Measurements from ENCODE around the gene TTLL5. TPM values are rescaled to one million over a fixed set of nuclear protein-coding genes. Genes with fewer than 3 reads are reported as not detected.

Gene TTLL5
- total RNA-seq, 4 donors from 2014 or later = 14.2 to 27.1 (median 21.2) TPM

- TF ChIP-seq CTCF (IDR thresholded peaks at IDR 0.05) = no peak
- no peak for TF ChIP-seq POLR2A (IDR thresholded peaks at IDR 0.05)
- Histone ChIP-seq H3K27me3 (no peaks in the 10 kb centered on the region), H3K27ac (no peak overlapping the region), H3K36me3 (peaks cover 0 to 32% (median 0%) of the 10 kb centered on the region in 3 donors), H3K9me3 (no peaks in the 10 kb centered on the region), H3K4me3 (no peak overlapping the region), H3K4me1 (peaks cover 12 to 36% (median 13%) of the 10 kb centered on the region in 3 donors)
- intact Hi-C loops (cut with DNase I) = no loop called here
- no peak for DNase-seq
- 70 to 82% methylated on average over 3 of the region's 3 CpGs for WGBS, 2 donors
Measured at GRCh38 chr14:75662966-75663365, 1.9 kb downstream of the TTLL5 start.

- H3K9me3 ChIP-seq = no peaks in the 10 kb centered on the region
- DNase-seq = no peak
- H3K4me3 ChIP-seq = no peak overlapping the region
- peaks cover 0 to 73% (median 0%) of the 10 kb centered on the region in 3 donors for H3K36me3 ChIP-seq
- no peaks in the 10 kb centered on the region for H3K27me3 ChIP-seq
- TF ChIP-seq POLR2A (IDR thresholded peaks at IDR 0.05) = no peak
- peaks cover under 1 to 5% (median under 1%) of the 10 kb centered on the region in 3 donors for H3K4me1 ChIP-seq
- no peak overlapping the region for H3K27ac ChIP-seq
- intact Hi-C loops (cut with DNase I) = no loop called here
- 89% methylated on average over 2 of the region's 2 CpGs for WGBS, 2 donors
Measured at GRCh38 chr14:75667099-75667765, 6.2 kb downstream of the TTLL5 start.

GRCh38 chr14:75672605-75673192 is 11.7 kb downstream of the TTLL5 start:
- DNase-seq = no peak
- Histone ChIP-seq H3K4me1 (no peaks in the 10 kb centered on the region), H3K36me3 (peaks cover 0 to 61% (median 0%) of the 10 kb centered on the region in 3 donors), H3K4me3 (no peak overlapping the region), H3K27ac (no peak overlapping the region), H3K27me3 (no peaks in the 10 kb centered on the region), H3K9me3 (no peaks in the 10 kb centered on the region)
- TF ChIP-seq CTCF (IDR thresholded peaks at IDR 0.05) = no peak
- TF ChIP-seq POLR2A (IDR thresholded peaks at IDR 0.05) = no peak
- intact Hi-C loops (cut with DNase I) = no loop called here
- 75 to 85% methylated on average over 1 of the region's 1 CpG for WGBS, 2 donors

- WGBS, 2 donors = 87% methylated on average over 4 of the region's 4 CpGs
- H3K4me3 ChIP-seq = no peak overlapping the region
- H3K4me1 ChIP-seq = no peaks in the 10 kb centered on the region
- no peak overlapping the region for H3K27ac ChIP-seq
- DNase-seq = no peak
- intact Hi-C loops (cut with DNase I) = no loop called here
- no peaks in the 10 kb centered on the region for H3K27me3 ChIP-seq
- H3K9me3 ChIP-seq = no peaks in the 10 kb centered on the region
- TF ChIP-seq POLR2A (IDR thresholded peaks at IDR 0.05) = no peak
- peaks cover 0 to 57% (median 0%) of the 10 kb centered on the region in 3 donors for H3K36me3 ChIP-seq
Measured at GRCh38 chr14:75673345-75674035, 12.4 kb downstream of the TTLL5 start.

DNA sequence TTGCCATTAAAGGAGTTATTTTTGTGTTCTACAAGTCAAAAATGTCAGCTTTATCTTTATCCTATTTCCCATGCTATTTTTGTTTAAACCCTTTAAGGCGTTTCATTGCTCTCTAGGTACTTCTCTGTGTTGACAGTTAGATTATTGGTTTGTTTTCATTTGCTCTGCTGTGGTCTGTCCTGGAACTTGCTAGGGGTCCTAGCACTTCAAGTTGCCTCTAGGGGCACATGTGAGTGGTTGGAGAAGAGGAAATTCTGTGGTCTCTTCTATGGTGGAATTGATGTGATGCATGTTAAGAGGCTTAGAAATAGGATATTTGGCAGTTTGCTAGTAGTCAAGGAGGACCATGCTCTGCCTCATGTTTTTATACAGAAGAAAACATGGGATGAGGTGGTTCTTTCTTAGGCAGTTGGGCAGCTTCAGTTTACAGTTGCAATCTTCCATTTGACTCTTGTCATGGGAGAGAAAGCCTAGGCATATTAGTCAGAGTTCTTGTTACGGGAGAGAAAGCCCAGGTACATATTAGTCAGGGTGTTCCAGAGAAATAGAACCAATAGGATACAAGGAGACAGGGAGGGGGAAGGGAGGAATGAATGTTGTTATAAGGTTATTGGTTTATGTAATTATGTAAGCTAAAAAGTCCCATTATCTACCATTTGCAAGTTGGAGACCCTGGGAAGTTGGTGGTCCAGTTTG is 14.4 kb downstream of the TTLL5 start:
- no peak for DNase-seq
- Histone ChIP-seq H3K27me3 (no peaks in the 10 kb centered on the region), H3K4me3 (no peak overlapping the region), H3K4me1 (no peaks in the 10 kb centered on the region), H3K27ac (no peak overlapping the region), H3K9me3 (no peaks in the 10 kb centered on the region), H3K36me3 (peaks cover 0 to 43% (median 0%) of the 10 kb centered on the region in 3 donors)
- TF ChIP-seq CTCF (IDR thresholded peaks at IDR 0.05) = no peak
- no peak for TF ChIP-seq POLR2A (IDR thresholded peaks at IDR 0.05)
- intact Hi-C loops (cut with DNase I) = no loop called here
- 40 to 79% methylated on average over 2 of the region's 2 CpGs for WGBS, 2 donors
